RPMI8226 (cell line): ENCODE data around the gene ARF1.
A peak's percentile ranks its signal among the peaks of the same experiment; 100 is the strongest.

Source experiments
- DNase-seq: peaks from one replicate; pipeline ENCODE4 v3.0.0-alpha.2; 2015

The ARF1 gene

DNA sequence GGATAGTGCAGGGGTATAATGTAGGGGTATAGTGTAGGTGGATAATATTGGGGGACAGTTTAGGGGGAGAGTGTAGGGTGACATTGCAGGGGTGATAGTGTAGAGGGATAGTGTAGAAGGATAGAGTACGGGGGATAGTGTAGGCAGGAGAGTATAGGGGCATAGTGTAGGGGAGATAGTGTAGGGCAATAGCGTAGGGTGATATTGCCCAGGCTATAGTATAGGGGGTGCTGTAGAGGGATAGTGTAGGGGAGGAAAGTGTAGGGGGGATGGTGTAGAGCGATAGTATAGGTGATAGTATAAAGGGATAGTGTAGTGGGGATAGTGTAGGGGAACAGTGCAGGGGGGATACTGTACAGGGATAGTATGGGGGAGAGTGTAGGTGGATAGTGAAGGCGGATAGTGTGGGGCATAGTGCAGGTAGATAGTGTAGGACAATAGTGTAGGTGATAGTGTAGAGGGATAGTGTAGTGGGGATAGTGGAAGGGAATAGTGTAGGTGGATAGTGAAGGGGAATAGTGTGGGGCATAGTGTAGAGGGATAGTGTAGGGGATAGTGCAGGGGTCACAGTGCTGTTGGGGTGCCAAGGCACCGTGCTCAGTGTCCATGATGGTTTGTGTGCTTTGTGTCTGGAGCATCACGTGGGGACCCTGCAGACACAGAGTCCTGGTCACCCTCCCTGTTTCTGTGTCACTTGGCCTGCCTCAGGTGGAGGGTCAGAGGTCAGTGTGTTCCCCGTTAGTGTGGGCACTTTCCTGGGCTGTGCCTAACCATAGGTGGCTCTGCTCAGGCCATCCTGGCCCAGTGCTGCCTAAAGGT is 10.5 kb upstream of the ARF1 start:
- DNase-seq, result peak; percentile 21

DNA sequence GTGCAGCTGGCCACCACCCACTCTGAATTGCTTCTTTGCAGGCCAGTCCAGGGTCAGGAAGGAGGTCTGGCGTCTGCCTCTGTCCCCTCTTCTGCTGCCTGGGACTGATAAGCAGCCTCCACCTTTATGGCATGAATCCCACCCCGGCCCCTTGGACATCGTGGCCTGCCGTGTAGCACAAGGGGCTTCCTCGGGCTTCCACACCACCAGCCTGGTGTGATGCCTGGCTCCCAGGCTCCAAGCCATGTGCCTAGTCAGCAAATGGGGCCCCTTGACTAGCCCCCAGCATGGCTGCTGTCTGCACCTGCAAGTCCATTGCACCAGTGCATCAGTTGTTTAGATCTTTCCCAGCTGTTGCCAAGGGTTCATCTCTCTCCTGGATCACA is 9.9 kb upstream of the ARF1 start:
- DNase-seq, result peak; percentile 69

DNA sequence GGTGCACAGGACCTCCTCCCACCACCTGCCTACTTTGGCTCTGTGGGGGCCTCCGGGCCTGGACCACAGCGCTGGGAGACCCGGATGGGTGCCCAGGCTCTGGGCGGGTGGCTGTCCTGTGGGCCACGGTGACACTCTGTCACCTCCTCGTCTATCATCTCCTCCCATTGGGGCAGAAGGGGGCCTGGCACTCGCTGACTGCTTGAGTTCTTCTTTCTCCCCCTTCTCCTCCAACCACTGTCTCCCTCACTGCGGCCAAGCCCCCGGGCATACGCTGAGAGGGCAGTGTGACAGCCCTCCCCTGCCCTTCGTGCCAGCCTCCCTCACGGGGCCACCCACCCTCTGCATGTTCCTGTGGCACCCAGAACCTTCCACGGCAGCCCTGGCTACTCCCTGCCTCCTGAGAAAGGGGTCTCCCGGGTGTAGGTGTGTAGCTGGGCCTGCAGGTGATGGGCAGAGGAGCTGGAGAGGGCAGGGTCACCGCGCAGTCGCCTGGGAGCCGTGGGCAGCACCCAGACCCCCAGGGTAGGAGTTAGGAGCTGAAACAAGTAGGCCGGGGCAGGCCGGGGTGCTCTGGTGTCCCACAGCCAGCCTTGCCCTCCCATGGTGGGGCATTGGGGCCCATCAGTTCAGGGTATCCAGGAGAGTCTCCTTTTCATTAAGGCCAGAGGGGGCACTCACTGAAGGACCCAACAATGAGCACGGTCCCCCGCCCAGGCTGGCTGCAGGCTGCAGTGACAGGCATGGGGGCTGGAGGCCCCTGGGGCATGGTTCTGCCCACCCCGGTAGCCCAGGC is 9.2 kb upstream of the ARF1 start:
- DNase-seq, result no peak

DNA sequence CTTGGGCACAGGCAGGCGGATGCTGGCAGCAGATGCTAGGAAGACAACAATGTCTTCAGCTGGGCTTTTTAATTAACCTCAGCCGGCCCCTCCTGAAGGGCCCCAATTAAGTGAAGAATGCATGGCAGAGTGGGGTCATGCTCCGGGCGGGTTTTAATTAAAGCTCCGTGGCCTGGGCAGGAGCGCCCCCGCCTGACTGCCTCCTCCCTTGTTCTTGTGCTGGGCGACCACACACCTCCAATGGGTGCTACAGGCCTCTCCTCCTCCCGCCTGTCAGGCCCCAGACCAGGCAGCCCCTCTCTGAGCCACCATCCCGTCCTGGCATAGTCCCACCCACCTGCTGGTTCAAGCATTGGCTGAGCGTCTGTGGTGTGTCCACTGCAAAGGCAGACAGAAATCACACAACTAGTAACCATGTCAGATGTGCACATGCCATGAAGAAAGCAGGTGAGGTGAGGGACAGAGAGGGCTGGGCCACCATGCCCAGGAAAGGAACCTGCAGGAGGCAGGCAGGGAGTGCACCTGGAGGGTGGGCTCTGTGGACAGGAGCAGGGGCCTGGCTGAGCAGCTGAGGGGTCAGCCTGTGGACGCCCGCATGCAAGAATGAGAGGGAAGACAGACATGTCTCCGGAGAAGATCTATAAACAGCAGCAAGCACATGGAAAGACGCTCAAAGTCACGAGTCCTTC is 8.5 kb upstream of the ARF1 start:
- DNase-seq, result peak; percentile 54

DNA sequence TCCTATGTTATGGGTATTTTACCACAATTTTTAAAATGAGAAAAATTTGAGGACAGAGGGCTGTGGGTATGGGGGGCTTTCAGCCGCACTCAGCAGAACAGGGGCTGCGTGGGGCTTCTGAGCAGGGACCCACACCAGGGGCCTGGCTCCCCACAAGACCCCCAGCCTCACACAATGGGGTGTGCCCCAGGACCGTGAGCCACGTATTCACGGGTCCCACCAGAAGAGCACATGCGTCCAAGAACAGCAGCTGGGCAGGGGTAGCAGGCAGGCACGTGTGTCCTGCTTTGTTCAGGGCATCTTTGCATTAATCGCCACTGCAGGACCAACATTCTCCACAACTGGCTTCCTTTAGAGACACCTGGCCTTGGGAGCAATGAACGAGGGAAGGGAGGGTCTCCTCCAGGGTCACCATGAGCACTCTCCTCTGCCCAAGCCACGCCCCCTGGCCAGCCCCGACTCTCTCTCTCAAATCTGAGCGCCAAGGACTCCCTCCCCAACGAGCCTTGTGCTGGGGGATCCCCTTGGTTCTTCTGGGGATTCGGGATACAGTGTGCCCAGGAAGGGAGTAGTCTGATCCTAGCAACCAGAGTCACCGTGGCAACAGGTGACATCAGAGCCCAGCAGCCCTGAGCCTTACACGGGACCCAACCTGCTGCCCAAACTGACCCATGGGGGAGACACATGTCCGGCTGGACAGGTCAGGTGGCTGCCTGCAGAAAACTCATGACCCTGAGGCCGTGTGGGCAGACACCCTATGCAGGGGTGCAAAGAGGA is 7.4 kb upstream of the ARF1 start:
- no peak for DNase-seq

DNA sequence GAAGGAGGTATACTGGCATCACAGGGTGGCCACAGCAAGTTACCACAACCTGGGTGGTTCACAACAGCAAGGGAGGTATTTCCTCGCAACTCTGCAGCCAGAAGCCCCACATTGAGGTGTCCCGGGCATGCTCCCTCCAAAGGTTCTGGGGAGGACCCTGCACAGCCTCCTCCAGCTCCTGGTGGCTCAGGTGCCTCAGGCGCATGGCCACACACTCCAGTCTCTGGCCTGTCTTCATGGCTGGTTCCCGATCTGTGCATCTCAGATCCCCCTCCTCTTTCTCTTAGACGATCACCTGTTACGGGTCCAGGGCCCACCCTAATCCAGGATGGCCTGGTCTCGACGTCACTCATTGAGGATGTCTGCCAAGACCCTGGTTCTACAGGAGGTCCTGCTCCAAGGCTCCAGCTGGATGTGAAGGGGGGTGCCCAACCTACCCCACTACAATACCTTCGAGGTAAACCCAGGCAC is 6.7 kb upstream of the ARF1 start:
- no peak for DNase-seq

DNA sequence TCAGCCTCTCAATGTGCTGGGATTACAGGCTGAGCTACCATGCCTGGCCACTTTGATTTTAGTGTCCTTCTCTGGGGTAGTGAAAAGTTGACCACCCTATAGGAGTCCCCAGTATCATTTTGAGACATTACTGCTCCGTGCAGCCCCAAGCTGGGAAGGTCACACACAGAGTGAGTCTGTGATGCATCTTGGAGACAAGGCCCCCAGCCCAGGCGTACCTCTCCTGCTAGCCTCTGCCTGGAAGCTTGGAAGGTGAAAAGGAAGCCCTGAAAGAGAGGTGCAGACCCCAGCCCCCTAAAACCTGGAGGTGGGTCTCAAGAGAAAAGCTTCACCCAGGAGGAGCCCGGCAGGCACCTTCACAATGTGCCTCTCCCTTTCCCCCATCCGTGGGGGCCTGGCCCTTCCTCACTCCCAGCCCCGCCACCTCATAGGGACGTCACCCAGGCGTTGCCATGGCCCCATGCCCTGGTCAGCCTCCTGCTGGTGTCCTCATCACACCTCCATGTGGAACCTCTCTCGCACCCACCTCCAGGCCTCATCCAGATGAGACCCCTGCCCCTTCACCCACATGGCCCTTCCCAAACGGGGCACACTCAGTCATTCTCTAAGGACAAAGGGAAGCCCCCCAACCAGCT is 5.6 kb upstream of the ARF1 start:
- DNase-seq, result no peak

DNA sequence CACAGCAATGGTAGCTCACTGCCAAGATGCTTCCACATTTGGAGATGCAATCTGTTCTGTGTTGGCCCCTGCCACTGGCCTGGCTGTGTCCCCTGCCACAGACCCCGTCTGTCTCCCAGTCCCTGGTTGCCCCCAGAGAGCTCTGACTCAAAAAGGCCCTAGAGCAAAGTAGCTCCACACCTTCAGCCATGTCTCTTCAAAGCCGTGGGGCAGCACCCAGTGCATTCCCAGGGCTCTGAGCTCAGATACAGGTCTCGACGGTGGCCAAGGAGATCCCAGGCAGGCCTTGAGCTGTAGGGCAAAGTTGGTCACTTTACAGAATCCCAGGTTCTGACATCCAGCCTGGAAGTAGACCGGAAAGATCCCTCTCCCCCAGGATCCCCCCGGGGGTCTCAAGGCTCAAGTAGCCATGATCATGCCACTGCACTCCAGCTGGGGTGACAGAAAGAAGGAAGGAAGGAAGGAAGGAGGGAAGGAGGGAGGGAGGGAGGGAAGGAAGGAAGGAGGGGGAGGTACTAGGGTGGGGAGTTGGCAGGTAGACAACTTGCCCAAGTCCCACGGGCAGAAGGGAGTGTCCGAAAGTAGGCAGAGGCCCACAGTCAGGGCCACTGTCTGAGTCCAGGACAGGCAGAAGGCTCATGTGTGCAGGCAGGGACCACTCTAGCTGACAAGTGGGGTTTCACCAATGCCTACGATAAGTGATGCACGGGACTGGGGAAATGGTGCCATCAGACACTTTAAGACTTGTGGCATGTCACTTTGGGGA is 4.8 kb upstream of the ARF1 start:
- DNase-seq, result no peak

DNA sequence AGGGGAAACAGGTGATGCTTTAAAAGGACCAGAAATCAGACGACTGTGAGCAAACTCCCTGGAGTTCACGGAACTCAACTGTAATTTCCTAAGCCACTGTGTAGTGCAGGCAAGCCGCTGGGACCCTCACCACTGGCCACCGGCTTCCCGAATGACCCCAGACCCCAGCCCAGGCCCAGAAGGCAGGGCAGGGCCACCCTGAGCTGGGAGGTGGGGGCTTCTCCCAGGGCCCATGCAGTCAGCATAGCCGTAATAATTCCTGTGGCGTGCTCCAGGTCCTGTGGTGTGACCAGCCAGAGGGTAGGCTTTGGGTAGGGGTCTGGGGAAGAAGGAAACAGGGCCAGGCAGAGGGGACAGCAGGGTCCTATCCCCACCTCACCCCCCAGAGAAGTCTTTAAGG is 3.5 kb upstream of the ARF1 start:
- no peak for DNase-seq

DNA sequence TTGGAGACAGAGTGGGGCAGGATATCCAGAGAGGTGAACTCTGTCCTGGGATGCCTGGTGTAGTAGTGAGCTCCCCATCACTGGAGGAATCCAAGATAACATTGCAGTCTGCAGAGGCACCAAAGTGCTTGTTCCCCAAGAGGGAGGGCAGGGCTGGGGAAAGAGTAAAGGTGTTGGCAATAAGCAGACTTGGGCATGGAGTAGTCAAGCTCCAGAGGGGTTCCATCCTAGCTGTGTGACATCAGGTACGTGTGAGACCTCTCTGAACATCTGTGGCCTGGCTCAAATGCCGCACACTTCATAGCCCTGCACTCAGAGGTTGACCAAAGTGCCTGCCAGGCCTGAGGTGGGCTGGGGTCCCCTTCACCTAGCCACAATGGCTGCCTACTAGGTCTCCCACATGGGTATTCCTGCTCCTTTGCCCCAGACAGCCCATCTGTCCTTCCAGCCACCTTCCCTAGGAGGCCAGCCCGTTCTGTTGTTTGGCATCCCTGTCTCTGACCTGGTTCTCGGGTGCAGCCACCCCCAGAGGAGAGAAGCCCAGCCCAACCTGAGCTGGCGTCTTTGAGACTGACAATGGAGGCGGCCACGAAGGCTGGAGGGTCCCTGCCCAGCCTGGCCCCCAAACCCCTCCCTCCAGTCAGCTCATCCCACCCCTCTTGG is 2.8 kb upstream of the ARF1 start:
- DNase-seq, result no peak

DNA sequence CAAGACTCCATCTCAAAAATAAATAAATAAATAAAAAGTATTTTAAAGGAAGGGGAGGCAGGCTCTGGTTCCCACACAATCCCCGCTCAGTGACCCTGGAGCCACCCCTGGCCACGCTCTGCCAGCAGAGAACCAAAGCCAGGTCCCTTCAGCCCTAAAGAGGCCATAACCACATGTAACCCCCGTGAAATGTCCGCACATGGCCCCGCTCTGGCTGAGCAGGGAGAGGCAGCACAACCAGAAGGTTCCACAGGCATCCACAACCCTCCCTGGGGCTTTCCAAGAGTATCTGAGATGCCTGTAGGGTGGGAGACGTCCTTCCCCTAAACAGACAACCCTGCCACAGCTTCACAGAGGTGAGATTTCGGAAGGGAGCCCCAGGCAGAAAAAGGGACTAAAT is 1.4 kb upstream of the ARF1 start:
- peak; percentile 46 for DNase-seq

DNA sequence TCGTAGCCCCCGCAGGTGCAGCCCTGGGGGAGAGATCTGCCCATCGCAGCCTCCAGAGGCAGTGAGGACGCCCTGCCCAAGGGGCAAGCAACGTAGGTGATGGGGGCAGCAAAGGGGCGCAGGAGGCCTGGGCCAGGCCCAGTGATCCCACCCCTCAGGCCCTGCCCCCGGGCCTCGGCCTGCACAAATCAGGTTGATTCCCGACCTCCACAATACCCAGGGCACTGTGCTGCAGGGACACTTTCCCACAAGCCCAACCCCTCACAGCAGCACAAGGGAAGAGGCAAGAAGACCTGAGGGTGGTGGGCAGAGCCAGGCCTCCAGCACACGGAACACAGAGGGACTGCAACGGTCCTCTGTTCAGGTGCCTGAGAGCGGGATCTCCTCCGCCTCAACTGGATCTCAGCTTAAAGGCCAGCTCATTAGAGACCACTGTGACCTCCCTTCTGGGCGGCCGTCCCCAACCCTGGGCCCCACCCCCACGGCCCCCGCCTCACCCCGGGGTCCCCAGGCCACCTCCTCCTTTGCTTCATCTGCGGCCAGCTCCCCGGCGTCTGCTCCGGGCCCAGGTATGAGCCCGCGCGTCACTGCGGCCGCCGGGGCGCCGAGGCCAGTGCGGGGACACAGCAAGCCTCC is 812 bp upstream of the ARF1 start:
- DNase-seq, result peak; percentile 51

DNA sequence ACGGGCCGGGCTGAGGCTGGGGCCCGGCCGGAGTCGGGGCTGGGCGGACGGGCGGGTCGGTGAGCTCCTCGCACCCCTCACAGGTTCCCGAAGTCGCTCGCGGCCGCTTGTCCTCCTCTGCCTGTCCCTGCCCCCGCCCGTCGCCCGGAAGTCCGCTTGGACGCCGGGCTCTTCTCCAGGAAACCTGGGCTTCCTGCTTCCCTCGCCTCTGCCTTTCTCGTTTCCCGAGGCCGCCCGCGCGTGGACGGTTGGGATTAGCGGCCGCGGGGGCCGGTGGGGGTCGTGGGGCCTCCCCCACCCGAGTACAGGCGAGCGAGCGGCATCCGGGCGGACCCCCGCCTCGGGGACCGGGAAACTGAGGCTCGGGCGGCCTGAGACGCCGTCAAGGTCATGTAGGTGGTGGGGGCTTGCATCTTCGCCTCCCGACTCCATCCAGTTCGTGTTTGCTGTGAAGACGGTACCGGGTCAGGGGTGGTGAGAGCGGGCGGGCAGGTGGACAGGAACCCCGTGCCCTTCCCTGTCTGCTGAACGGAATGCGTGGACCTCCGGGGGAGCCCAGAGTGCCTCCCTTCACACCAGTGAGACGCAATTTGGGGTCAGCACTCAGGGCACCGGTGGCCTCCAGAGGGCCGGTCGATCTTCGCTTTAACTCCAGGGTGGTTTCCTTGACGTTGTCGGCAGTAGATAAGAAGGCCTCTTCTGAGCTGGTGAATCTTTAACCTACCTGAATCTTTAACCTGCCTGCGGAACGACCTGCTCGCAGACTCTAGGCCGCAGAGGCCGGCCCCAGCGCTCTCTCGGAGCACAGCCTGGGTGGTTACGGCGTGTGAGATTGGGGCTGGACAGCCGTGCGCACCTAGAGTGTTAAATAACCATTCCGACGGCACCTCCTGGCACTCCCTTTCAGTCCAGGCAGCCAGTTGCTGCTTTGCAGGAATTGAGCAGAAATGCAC is 686 bp downstream of the ARF1 start:
- DNase-seq, result no peak

DNA sequence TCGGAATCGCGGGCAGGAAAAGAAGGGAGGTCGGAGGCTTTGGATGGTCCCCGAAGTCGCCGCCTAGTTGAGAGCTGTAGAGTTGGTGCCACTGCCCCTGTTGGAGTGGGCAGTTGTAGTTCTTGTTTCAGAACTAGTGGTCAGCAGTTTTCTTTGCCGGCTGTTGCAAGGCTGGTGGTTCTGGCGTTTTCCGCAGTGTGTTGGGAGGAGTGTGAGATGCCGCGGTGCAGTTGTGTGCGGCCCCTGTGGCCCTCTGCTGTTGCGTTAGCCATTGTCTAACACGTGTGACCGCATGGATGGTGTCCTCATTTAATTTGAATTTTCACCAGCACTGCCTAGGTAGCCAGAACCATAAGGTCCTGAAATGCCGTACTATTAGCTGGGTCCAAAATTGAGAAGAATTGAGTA is 1.4 kb downstream of the ARF1 start:
- DNase-seq, result peak; percentile 71

DNA sequence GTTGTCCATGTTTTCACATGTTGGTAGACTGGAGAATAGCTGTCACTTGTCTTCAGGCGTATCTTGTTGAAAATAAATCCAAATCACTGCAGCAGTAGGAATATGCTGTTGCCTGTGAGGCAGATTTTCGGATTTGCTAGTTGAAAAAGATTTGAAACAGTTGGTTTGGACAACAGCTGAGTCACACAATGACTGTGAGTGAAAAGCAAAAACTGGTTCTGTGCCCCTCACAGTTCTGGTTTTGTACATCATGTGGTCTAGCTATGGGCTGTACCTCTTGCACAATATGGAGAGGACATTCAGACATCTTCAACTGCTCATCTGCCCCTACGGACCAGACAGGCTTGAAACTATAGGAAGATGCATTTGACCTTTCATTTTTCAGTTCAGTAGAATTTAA is 1.8 kb downstream of the ARF1 start:
- no peak for DNase-seq

DNA sequence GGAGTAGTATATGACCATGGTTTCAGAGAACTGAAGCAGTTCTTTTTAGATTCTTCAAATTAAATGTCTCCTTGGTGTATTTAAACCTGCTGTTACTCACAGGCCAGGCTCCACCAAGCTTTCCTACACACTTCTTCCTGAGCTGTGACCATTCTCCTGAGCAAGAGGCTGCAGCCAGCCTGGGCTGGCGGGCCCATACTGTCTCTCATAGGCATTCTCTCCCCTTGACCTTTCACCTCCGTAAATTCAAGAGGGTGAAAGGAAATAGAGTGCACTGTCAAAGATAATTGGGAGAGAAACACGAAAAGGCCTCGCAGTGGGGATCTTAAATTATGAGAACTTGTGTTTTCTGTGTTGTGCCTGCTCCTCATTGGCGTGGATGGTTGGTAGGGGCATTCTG is 2.3 kb downstream of the ARF1 start:
- no peak for DNase-seq

DNA sequence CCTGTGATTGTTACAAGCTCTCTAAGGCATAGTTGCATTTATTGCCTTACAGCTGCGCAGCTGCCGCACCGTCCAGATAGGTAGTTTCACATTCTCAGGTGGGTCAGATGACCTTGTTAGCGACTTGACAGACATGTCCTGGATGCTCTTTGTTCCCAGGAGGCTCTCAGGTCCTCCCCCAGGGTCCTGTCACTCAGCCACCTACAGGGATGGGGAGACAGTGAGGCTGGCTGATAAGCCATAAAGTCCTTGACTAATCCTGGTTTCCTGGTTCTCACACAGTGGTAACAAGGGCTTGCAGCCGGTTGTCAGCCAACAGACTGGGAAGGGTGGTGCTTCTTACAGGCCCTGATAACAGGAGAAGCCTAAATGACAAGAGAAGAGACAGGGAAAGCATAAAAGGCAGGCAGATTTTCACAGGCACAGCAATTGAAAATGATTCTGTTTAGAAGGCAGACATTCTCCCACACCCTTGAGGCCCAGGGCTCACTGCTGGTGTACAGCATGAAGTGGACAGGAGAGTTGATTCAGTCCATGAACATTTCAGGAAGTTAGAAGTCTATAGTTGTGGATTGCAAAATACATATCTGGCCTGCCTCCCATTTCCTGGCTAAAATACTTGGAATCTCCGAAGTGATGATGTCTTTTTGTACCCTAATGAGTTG is 2.9 kb downstream of the ARF1 start:
- peak; percentile 58 for DNase-seq

DNA sequence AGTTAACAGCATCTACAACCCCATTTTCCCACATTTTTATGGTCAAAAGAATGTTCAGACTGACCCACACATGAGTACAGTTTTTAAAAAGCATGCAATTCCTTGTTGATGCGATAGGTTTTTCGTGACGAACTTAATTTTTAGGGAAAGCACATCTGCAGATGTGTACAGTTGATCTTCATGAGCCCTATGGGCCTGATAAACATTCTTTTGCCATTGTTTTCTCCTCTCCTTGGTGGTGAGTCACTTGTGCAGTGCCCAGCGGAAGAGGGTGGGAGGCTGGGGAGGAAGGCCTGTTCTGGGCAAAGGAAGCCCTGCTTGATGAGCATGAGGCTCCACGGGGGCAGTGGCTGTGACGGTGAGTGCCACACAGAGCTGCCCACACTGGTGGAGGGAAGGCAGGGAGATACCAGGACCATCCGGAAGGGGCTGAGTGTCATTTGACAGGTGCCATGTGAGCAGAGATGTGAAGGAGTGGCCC is 5.3 kb downstream of the ARF1 start:
- no peak for DNase-seq
